Activated CD4-positive, alpha-beta T cell treated with anti-CD3 and anti-CD28 coated beads for 48 hours (primary cell): ENCODE results near the gene BIRC6.
"Not testable (repeated sequence)": the region's sequence is repeated elsewhere in the genome, so short reads cannot be mapped to it uniquely, and the experiment has no call there.

Experiments used
- DNase-seq: peaks from one replicate; pipeline ENCODE4 v3.0.0-alpha.2; 2020

BIRC6 gene

GRCh38 chr2:32516567-32516966 is 159.7 kb downstream of the BIRC6 start:
- DNase-seq: no peak

- DNase-seq: no peak
Observed at GRCh38 chr2:32522770-32523169, 165.9 kb downstream of the BIRC6 start.

- no peak for DNase-seq
Observed at GRCh38 chr2:32523686-32524085, 166.9 kb downstream of the BIRC6 start.

- no peak for DNase-seq
Observed at GRCh38 chr2:32532341-32532740, 175.5 kb downstream of the BIRC6 start.

DNA sequence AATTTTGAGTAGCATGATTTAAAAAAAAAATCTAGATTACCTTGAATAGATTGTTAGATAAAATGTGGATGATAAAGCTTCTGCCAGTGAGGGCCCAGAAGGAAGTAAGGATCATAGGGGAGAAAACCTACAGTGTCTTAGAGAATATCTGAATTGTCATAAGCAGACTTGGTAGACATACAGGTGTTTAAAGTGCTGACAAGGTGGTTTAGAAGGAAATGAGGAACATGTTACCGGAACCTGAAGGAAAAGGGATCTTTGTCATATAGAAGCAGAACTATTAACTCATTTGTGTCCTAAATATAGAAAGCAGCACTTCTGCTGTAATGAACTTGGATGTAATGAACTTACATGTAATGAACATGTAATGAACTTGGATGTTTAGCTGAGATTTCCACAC is 176.1 kb downstream of the BIRC6 start:
- DNase-seq: no peak

DNA sequence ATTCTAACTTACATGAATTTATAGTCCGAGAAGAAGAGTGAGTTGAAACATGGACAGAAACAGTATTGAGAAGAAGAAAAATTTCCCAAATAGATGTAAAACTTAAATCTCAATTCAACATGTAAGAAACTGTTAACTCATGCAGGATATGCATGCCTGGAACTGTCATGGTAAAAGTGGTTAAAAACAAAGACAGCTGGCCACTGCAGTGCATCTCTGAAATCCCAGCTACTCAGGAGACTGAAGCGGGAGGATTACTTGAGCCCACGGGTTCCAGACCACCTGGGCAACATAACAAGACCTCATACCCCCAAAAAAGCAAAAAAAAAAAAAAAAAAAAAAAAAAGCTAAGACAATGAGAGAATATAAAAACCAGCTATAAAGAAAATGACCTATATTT is 178.0 kb downstream of the BIRC6 start:
- DNase-seq: no peak

DNA sequence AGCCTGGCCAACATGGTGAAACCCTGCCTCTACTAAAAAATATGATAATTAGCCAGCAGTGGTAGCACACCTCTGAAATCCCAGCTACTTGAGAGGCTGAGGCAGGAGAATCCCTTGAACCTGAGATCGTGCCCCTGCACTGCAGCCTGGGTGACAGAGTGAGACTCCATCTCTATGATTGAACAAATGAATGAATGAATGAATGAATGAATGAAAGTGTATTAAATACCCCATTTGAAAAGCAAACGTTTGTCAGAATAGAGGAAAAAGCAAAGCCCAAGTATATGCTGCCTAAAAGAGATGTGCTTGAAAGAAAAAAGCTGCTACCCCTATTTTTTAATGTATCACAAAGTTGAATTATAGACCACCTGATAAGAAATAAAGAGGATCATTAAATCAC is 181.9 kb downstream of the BIRC6 start:
- DNase-seq: no peak

GRCh38 chr2:32552483-32552882 is 195.7 kb downstream of the BIRC6 start:
- DNase-seq: not testable (repeated sequence)

GRCh38 chr2:32553829-32554432 is 197.1 kb downstream of the BIRC6 start:
- no peak for DNase-seq

DNA sequence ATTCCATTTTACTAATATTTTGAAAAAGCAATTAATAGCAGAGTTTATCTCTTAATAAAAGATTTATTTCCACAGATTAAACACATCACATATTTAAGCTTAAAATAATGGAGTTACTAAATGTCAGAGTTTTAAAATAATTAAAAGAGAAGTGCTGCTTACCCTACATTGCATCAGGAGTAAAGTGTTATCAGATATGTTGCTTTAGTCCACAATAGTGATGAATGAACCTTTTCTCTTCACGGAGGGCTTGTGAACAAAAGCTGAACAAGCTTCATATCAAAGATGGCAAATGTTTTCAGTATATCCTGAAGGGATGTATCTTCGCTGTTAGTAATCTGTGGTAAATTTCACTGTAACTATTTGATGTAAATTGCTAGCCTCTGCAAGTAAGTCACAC is 201.7 kb downstream of the BIRC6 start:
- no peak for DNase-seq

DNA sequence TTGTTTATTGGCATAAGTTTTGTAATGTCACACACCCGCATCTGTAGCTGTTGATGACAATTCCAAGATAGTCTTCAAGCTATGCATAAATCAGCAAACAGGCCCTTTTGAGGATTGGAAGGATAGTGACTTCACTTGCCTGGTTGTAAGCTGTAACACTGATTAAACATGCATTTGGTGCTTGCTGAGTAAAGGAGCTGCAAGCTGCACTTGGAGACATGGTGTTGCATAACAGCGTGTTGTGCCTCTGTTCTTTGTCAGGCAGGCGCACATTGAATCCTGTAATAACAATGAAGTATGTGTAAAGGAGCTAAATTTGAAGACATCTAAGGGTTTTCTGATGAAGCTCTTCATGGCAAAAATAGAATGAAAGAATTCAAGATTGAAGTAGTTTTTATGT is 202.3 kb downstream of the BIRC6 start:
- no peak for DNase-seq

DNA sequence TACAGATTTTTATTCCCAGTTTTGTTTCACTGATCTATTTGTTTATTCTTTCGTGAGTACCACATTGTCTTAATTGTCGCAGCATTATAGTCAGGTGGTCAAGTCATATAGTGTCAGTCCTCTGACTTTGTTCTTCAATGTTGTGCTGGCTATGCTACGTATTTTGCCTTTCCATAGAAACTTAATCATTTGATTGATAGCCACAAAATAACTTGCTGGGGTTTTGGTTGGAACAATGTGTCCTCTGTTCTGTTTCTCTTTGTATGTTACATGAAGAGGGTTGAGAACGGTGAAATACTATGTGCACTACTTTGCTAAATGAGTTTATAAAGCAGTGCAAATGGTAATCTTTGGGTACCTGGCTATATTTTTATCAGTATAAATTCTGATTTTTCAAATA is 206.1 kb downstream of the BIRC6 start:
- DNase-seq: no peak

- no peak for DNase-seq
Observed at GRCh38 chr2:32564417-32565035, 207.7 kb downstream of the BIRC6 start.

DNA sequence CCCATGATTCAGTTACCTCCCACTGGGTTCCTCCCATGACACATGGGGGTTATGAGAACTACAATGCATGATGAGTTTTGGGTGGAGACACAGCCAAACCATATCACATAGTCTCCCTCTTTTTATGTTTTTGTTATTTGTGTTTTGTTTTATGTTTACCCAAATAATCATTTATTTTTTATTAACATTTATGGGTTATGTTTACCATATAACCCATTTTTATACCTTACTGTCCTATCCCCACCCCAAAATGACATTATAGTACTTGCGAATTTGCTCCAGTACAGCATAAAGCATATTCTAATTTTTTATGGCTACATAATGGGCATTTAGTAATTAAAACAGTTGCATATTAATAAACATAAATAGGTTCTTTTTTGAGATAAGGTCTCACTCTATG is 209.1 kb downstream of the BIRC6 start:
- no peak for DNase-seq

- DNase-seq: no peak
Observed at GRCh38 chr2:32572030-32572429, 215.2 kb downstream of the BIRC6 start.

DNA sequence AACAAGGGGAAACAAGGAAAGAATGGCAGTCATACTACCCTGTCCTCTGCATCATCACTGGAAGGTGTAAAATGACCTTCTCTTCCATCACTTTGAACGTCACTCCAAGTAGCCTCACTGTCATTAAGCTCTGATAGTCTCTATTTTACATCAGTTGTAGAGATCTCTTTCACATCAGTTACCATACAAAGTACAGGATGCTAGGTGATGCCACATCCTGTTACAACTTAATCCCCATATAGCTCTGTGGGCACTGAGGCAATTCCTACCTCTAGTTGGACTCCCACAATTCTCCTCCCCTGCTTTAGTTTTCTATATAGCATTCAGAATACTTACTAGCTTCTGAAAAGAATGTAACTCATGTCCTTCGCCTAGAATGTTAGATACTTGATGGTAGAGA is 215.9 kb downstream of the BIRC6 start:
- no peak for DNase-seq

DNA sequence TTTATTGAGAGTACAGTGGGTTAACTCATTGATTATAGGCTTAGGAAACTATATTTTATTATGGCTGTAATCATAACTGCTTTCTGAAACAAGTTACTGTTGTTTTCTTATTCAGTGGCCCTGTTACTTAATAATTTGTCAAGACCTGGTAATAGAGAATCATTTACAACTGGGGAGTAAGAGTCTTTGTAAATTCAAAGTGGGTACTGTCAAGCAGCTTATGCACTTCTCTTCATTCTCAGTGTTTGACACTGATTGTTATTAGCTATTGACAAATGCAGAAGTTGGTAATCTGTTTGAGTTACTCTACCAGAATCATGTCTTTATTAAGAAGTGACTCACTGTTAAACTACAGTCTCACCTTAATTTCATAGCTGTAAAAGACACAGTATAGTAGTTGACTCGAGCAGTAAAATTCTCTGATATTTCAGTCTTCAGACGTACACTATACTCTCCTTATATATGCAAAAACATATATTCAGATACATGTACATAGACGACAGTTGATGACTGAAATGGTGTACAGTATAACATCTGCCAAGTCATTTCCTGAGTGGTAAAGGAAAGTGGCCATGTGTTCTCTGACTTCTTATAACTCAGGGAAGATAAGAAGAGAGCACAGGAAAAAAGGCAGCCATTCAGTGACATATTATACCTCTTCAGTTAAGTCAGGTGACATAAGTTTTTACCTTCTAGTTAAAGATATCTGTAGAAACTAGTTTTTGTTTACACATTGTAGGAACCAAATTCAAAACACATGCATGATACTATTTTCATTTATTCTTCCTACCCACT is 235.0 kb downstream of the BIRC6 start:
- DNase-seq: no peak

DNA sequence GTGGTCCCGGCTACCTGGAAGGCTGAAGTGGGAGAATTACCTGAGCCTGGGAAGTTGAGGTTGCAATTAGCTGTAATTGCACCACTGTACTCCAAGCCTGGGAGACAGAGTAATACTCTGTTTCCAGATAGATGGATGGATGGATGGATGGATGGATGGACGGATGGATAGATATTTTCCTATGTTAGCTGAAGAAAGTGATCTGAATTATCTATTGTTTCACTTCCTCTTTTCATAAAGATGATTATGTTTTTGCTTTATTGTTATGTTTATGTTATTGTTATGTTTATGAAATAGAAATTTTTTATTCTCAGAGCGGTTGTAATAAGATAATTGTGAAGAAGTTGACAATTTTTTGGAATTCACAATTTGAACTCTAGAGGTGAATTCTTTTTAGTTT is 237.8 kb downstream of the BIRC6 start:
- DNase-seq: no peak

DNA sequence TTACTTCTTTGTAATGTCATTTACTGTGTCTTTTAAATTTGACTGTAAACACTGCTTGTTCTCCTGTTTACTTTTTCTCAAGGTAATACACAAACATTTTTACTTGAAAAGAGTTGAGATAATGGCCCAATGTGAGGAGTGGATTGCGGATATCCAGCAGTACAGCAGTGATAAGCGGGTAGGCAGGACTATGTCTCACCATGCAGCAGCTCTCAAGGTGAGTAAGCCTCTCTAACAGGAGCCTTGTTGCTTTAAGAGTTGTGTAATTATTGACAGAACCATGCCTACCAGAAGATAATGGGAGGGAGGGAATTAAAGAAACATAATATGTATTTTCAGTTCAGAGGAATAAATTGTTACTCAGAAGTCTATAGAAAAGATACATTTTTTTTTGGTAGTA is 254.5 kb downstream of the BIRC6 start:
- no peak for DNase-seq

DNA sequence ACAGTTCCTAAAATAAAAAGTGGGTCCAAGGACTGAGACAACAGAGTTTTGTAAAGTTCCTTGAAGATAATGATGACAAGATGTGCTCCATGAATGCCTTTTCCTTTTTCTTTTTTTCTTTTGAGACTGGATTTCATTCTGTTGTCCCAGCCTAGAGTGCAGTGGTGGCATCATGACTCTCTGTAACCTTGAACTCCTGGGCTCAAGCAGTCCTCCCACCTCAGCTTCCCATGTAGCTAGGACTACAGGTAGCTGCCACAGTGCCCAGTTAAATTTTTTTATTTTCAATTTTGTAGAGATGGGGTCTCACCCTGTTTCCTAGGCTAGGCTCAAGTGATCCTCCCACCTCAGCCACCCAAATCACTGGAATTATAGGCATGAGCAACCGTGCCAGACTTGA is 254.9 kb downstream of the BIRC6 start:
- no peak for DNase-seq

- DNase-seq: no peak
Observed at GRCh38 chr2:32614084-32614483, 257.3 kb downstream of the BIRC6 start.

DNA sequence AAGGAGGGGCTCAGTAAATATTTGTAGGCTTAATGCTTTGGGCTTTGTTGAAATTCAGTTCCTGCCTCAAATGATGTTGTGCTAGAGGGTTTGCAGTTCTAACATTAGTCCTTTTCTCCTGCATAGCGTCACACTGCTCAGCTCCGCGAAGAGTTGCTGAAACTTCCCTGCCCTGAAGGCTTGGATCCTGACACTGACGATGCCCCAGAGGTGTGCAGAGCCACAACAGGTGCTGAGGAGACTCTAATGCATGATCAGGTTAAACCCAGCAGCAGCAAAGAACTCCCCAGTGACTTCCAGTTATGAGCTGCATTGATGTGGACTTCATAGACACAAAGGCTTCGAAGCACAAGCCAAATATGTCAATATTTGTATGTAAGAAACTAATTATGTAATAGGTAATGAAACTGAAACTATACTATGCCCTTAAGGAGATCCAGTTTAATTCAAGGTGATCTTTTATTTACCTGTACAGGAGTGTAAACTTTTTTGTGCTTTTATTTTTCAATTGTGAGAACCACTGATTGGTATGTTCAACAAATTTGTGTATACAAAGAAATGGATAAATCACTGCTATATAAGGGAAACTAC is 260.9 kb downstream of the BIRC6 start:
- no peak for DNase-seq

- DNase-seq: no peak
Observed at GRCh38 chr2:32622570-32623310, 265.9 kb downstream of the BIRC6 start.
